ENCODE measurements around the gene PPP6R1. TPM values are rescaled to one million over a fixed set of nuclear protein-coding genes. Genes with fewer than 3 reads are reported as not detected.

PPP6R1 gene
- total and polyA plus RNA-seq, 8 donors = 19.5 to 112 (median 50.8) TPM

GRCh38 chr19:55248704-55249103 is 10.1 kb downstream of the PPP6R1 start:
- TF ChIP-seq EP300 (IDR thresholded peaks at IDR 0.05) (no peak), CTCF (IDR thresholded peaks at IDR 0.05) (no peak), POLR2A (IDR thresholded peaks at IDR 0.05) (no peak), POLR2AphosphoS5 (IDR thresholded peaks at IDR 0.05) (no peak)
- peaks cover 32 to 54% (median 48%) of the 10 kb centered on the region in 4 donors for H3K36me3 ChIP-seq
- H3K27me3 ChIP-seq = no peaks in the 10 kb centered on the region
- intact Hi-C loops (cut with DNase I; ENCODE audit: low total_unique reads) = no loop called here
- no peak for DNase-seq
- WGBS, 5 donors = 79 to 89% (median 84%) methylated on average over 9 of the region's 9 CpGs
- H3K9me3 ChIP-seq = no peaks in the 10 kb centered on the region
- no peak overlapping the region for H3K4me3 ChIP-seq
- H3K4me1 ChIP-seq = peaks cover 35 to 68% (median 66%) of the 10 kb centered on the region in 4 donors
- peak overlapping the region in 1 of 5 donors; percentile 56 for H3K27ac ChIP-seq

- no peak for DNase-seq
- Histone ChIP-seq H3K9me3 (no peaks in the 10 kb centered on the region), H3K27ac (peak overlapping the region in 1 of 5 donors; percentile 56), H3K27me3 (no peaks in the 10 kb centered on the region), H3K36me3 (peaks cover 36 to 59% (median 51%) of the 10 kb centered on the region in 4 donors), H3K4me1 (peaks cover 30 to 63% (median 62%) of the 10 kb centered on the region in 4 donors), H3K4me3 (no peak overlapping the region)
- TF ChIP-seq CTCF (IDR thresholded peaks at IDR 0.05) (no peak), EP300 (IDR thresholded peaks at IDR 0.05) (no peak), POLR2AphosphoS5 (IDR thresholded peaks at IDR 0.05) (no peak), POLR2A (IDR thresholded peaks at IDR 0.05) (no peak)
- 78 to 86% (median 81%) methylated on average over 8 to 10 of the region's 10 CpGs for WGBS, 5 donors
- intact Hi-C loops (cut with DNase I; ENCODE audit: low total_unique reads) = no loop called here
These were observed 10.6 kb downstream of the PPP6R1 start for GRCh38 chr19:55248166-55248675.

GRCh38 chr19:55247621-55248099 is 11.2 kb downstream of the PPP6R1 start:
- intact Hi-C loops (cut with DNase I; ENCODE audit: low total_unique reads) = no loop called here
- Histone ChIP-seq H3K27me3 (no peaks in the 10 kb centered on the region), H3K27ac (peak overlapping the region in 1 of 5 donors; percentile 56), H3K36me3 (peaks cover 40 to 64% (median 54%) of the 10 kb centered on the region in 4 donors), H3K4me1 (peaks cover 26 to 57% (median 56%) of the 10 kb centered on the region in 4 donors), H3K4me3 (no peak overlapping the region), H3K9me3 (no peaks in the 10 kb centered on the region)
- TF ChIP-seq CTCF (IDR thresholded peaks at IDR 0.05) = no peak
- 31 to 55% (median 52%) methylated on average over 8 to 10 of the region's 10 CpGs for WGBS, 5 donors
- peak in 1 of 2 donors; percentile 86 for DNase-seq

GRCh38 chr19:55246462-55247451 is 12.1 kb downstream of the PPP6R1 start:
- peaks cover 17 to 48% (median 47%) of the 10 kb centered on the region in 4 donors for H3K4me1 ChIP-seq
- DNase-seq = no peak
- TF ChIP-seq EP300 (IDR thresholded peaks at IDR 0.05) (no peak), POLR2A (IDR thresholded peaks at IDR 0.05) (no peak), CTCF (IDR thresholded peaks at IDR 0.05) (no peak)
- no peaks in the 10 kb centered on the region for H3K9me3 ChIP-seq
- intact Hi-C loops (cut with DNase I; ENCODE audit: low total_unique reads) = no loop called here
- WGBS, 5 donors = 88 to 92% (median 89%) methylated on average over 36 to 40 of the region's 40 CpGs
- peaks cover 49 to 72% (median 63%) of the 10 kb centered on the region in 4 donors for H3K36me3 ChIP-seq
- H3K27ac ChIP-seq = peak overlapping the region in 1 of 5 donors; percentile 0
- H3K27me3 ChIP-seq = no peaks in the 10 kb centered on the region
- H3K4me3 ChIP-seq = no peak overlapping the region

All from stomach (tissue), 9 donors.